Occipital lobe (tissue), 2 donors: ENCODE results near the gene TEX14. TPM values are rescaled to one million over a fixed set of nuclear protein-coding genes. Genes with fewer than 3 reads are reported as not detected.

Source experiments
- small RNA-seq: library from RNA; depleted of rRNA; stranded (forward); fragments of <200 nt; gene quantifications from one replicate; pipeline ENCODE3, GENCODE V24; 2014
- total RNA-seq: library from RNA; depleted of rRNA; stranded (reverse); fragments of >200 nt; gene quantifications from one replicate; pipeline ENCODE4 v1.2.3, GENCODE V29; 2014

The TEX14 gene
- total RNA-seq, 1 donor from 2014 or later: 0.31 TPM

Small RNAs within 50 kb of the gene (small RNA-seq; reads per million reads assigned to genes)
- not detected for gene AC011195.1
- gene RF00012: 0.12 reads per million
- gene RNU1-108P: not detected
- not detected for gene RNU1-52P
- gene RNU1-85P: not detected

Other genes starting within 250 kb of the TEX14 start
- gene HSF5, start 203.6 kb downstream of the TEX14 start, total RNA-seq: 0.16 TPM
- gene MTMR4, start 177.4 kb downstream of the TEX14 start, total RNA-seq: 119 TPM
- gene RAD51C, start 557 bp upstream of the TEX14 start, total RNA-seq: 42.6 TPM
- gene PPM1E, start 63.8 kb upstream of the TEX14 start, total RNA-seq: 55.1 TPM